Measurements from ENCODE around the gene PLOD1. TPM values are rescaled to one million over a fixed set of nuclear protein-coding genes. Genes with fewer than 3 reads are reported as not detected.

Gene PLOD1
- total and polyA plus RNA-seq, 2 donors (not counting 1 experiment from before 2014, with no cell fraction given), result 210 to 278 TPM

DNA sequence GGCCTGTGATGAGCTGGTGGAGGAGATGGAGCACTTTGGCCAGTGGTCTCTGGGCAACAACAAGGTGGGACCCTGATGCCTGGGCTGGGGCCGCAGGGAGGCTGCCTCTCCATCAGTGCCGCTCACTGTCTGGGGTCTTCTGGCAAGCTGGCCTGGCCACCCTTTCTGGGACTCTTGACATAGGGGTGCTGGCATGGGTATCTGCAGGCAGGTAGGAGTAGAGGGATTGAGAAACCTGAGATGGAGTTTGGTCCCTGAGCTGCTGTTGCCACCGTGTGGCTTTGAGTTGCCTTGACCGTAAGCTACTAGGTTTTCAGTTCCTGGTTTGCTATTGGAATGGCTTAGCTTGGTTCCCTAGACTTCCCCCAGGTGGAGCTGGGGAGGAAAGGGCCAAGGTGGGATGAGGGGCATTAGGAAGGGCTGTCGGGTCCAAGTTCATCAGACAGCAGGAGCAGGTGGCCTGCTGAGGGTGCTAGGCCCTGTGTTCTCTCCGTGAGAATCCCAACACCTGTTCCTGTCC, 32.6 kb downstream of the PLOD1 start:
- Histone ChIP-seq H3K27ac (ENCODE audit: insufficient read depth, low read length) (no peak overlapping the region), H3K9ac (ENCODE audit: insufficient read depth, low read length) (no peak overlapping the region), H3K4me2 (ENCODE audit: extremely low read depth, insufficient read depth, low read length) (no peak overlapping the region), H3K4me3 (replicated peaks in 1 of 4; ENCODE audit: control extremely low read depth in 1 of 4, insufficient read depth in 1 of 4, low read depth in 3 of 4, low read length in 4 of 4) (no peak overlapping the region), H3K79me2 (ENCODE audit: control insufficient read depth, insufficient read depth, low read length) (no peaks in the 10 kb centered on the region), H3K4me1 (ENCODE audit: control insufficient read depth, extremely low read depth, insufficient read depth, low read length) (no peaks in the 10 kb centered on the region), H2AFZ (ENCODE audit: low read length) (no peak overlapping the region), H4K20me1 (ENCODE audit: control insufficient read depth, extremely low read depth, insufficient read depth, low read length) (no peaks in the 10 kb centered on the region), H3K9me3 (ENCODE audit: control insufficient read depth, insufficient read depth, low read depth, low read length) (no peaks in the 10 kb centered on the region), H3K36me3 (ENCODE audit: control insufficient read depth, insufficient read depth, low read length) (peaks cover 31% of the 10 kb centered on the region), H3K27me3 (ENCODE audit: control insufficient read depth, insufficient read depth, low read length) (no peaks in the 10 kb centered on the region)
- TF ChIP-seq EZH2 (IDR thresholded peaks at IDR 0.05; ENCODE audit: low read length, missing control alignments), result no peak
- TF ChIP-seq, protein P1, sequence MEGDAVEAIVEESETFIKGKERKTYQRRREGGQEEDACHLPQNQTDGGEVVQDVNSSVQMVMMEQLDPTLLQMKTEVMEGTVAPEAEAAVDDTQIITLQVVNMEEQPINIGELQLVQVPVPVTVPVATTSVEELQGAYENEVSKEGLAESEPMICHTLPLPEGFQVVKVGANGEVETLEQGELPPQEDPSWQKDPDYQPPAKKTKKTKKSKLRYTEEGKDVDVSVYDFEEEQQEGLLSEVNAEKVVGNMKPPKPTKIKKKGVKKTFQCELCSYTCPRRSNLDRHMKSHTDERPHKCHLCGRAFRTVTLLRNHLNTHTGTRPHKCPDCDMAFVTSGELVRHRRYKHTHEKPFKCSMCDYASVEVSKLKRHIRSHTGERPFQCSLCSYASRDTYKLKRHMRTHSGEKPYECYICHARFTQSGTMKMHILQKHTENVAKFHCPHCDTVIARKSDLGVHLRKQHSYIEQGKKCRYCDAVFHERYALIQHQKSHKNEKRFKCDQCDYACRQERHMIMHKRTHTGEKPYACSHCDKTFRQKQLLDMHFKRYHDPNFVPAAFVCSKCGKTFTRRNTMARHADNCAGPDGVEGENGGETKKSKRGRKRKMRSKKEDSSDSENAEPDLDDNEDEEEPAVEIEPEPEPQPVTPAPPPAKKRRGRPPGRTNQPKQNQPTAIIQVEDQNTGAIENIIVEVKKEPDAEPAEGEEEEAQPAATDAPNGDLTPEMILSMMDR (conservative IDR thresholded peaks at IDR 0.05 in 1 of 2, IDR thresholded peaks at IDR 0.05 in 1 of 2; ENCODE audit: low read depth in 1 of 2, low read length in 2 of 2), result peak in 1 of 2 donors; percentile 36
- DNase-seq (ENCODE audit: low read depth in 2 of 2), result peak; percentile 17 to 40

DNA sequence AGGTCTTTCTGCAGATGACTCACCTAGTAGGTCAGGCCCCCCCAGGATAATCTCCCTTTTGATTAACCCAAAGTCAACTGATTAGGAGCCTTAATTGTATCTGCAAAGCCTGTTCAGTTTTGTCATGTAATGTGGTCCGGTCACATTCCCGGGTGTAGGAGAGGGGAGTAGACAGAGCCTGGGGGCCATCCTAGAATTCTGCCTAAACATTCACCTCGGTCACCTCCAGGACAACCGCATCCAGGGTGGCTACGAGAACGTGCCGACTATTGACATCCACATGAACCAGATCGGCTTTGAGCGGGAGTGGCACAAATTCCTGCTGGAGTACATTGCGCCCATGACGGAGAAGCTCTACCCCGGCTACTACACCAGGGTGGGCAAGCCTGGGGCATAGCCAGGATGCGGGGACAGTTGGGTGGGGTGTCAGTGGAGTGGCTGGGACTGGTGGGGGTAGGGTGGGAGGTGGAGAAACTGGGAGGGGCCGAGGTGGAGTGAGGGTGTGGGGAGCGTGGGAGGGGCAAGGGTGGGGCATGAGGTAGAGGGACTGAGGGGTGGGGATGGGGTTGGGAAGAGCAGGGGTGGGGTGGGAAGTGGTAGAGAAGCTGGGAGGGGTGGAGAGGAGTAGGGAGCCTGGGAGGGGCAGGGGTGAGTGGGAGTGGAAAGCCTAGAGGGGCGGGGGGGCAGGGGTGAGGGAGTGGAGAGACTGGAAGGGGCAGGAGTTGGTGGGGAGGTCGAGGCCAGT, 36.1 kb downstream of the PLOD1 start:
- H3K4me3 ChIP-seq (replicated peaks in 1 of 4; ENCODE audit: control extremely low read depth in 1 of 4, insufficient read depth in 1 of 4, low read depth in 3 of 4, low read length in 4 of 4), result no peak overlapping the region
- no peaks in the 10 kb centered on the region for H4K20me1 ChIP-seq (ENCODE audit: control insufficient read depth, extremely low read depth, insufficient read depth, low read length)
- no peak overlapping the region for H3K27ac ChIP-seq (ENCODE audit: insufficient read depth, low read length)
- no peak overlapping the region for H3K4me2 ChIP-seq (ENCODE audit: extremely low read depth, insufficient read depth, low read length)
- peaks cover 20% of the 10 kb centered on the region for H3K36me3 ChIP-seq (ENCODE audit: control insufficient read depth, insufficient read depth, low read length)
- TF ChIP-seq, protein P1 (conservative IDR thresholded peaks at IDR 0.05 in 1 of 2, IDR thresholded peaks at IDR 0.05 in 1 of 2; ENCODE audit: low read depth in 1 of 2, low read length in 2 of 2), result no peak
- TF ChIP-seq EZH2 (IDR thresholded peaks at IDR 0.05; ENCODE audit: low read length, missing control alignments), result no peak
- H3K9ac ChIP-seq (ENCODE audit: insufficient read depth, low read length), result no peak overlapping the region
- no peaks in the 10 kb centered on the region for H3K9me3 ChIP-seq (ENCODE audit: control insufficient read depth, insufficient read depth, low read depth, low read length)
- no peaks in the 10 kb centered on the region for H3K79me2 ChIP-seq (ENCODE audit: control insufficient read depth, insufficient read depth, low read length)
- no peak for DNase-seq (ENCODE audit: low read depth in 2 of 2)
- H2AFZ ChIP-seq (ENCODE audit: low read length), result no peak overlapping the region
- H3K4me1 ChIP-seq (ENCODE audit: control insufficient read depth, extremely low read depth, insufficient read depth, low read length), result no peaks in the 10 kb centered on the region
- no peaks in the 10 kb centered on the region for H3K27me3 ChIP-seq (ENCODE audit: control insufficient read depth, insufficient read depth, low read length)

- Histone ChIP-seq H3K36me3 (ENCODE audit: control insufficient read depth, insufficient read depth, low read length) (peaks cover 3% of the 10 kb centered on the region), H3K9me3 (ENCODE audit: control insufficient read depth, insufficient read depth, low read depth, low read length) (no peaks in the 10 kb centered on the region), H3K9ac (ENCODE audit: insufficient read depth, low read length) (no peak overlapping the region), H3K4me3 (replicated peaks in 1 of 4; ENCODE audit: control extremely low read depth in 1 of 4, insufficient read depth in 1 of 4, low read depth in 3 of 4, low read length in 4 of 4) (no peak overlapping the region), H4K20me1 (ENCODE audit: control insufficient read depth, extremely low read depth, insufficient read depth, low read length) (no peaks in the 10 kb centered on the region), H3K27ac (ENCODE audit: insufficient read depth, low read length) (no peak overlapping the region), H2AFZ (ENCODE audit: low read length) (no peak overlapping the region), H3K79me2 (ENCODE audit: control insufficient read depth, insufficient read depth, low read length) (peaks cover 18% of the 10 kb centered on the region), H3K4me2 (ENCODE audit: extremely low read depth, insufficient read depth, low read length) (no peak overlapping the region), H3K27me3 (ENCODE audit: control insufficient read depth, insufficient read depth, low read length) (no peaks in the 10 kb centered on the region), H3K4me1 (ENCODE audit: control insufficient read depth, extremely low read depth, insufficient read depth, low read length) (peaks cover 16% of the 10 kb centered on the region)
- TF ChIP-seq, protein P1 (conservative IDR thresholded peaks at IDR 0.05 in 1 of 2, IDR thresholded peaks at IDR 0.05 in 1 of 2; ENCODE audit: low read depth in 1 of 2, low read length in 2 of 2), result no peak
- TF ChIP-seq EZH2 (IDR thresholded peaks at IDR 0.05; ENCODE audit: low read length, missing control alignments), result no peak
- peak in 1 of 2 donors; percentile 32 for DNase-seq (ENCODE audit: low read depth in 2 of 2)
These were observed 43.1 kb downstream of the PLOD1 start for GRCh38 chr1:11977625-11978024.
